Heart left ventricle (tissue), 13 donors: ENCODE measurements around the gene MMP12.

Source experiments
- POLR2A ChIP-seq, 2 donors: fragments of 450-650 bp; IDR thresholded peaks; one replicate each; pipeline ENCODE4 v1.6.1; 2017; ENCODE audit warnings: antibody characterized with exemption in 2 of 2, mild to moderate bottlenecking in 2 of 2, moderate library complexity in 2 of 2
- TF ChIP-seq, protein P1 (sequence below), 12 donors: fragments of 200-600 bp; sonication (generic) in 4 of 12; IDR thresholded peaks; one replicate each; pipeline versions ENCODE4 v1.5.0 to v1.8.0; 2018 to 2022; ENCODE audit warnings: antibody characterized with exemption in 12 of 12, mild to moderate bottlenecking in 5 of 12
- donor health status: ischemic (EF 13 %, LVEDD 7.1; RV severe dilation, severe dysfunction).
- donor health status: DM: no; HTN: yes; CAD: no.
- donor health status: DM: no; HTN: no; CAD: no.
- donor health status: ischemic (EF 25% LVEDD 6.9; RV normal size, moderate dysfunction).
- donor health status: ischemic (EF 25% LVEDD 5.7; RV mildly dilated, moderate dysfunction).
- donor health status: ischemic (EF 35%, LVEDD 5.7; RV mildly dilated, moderate dysfunction).
- donor health status: nonischemic (EF 11% LVEDD 7.7; RV severe dilation, severe dysfunction).
- donor health status: DM: yes; HTN: yes; CAD: no.
- donor health status: PGD.
- donor health status: ischemic (EF 29% LVEDD 5.4; RV normal size, mild dysfunction).
- donor health status: nonischemic (EF 23%, LVEDD 6.1; RV moderate dilation, normal function).

DNA sequence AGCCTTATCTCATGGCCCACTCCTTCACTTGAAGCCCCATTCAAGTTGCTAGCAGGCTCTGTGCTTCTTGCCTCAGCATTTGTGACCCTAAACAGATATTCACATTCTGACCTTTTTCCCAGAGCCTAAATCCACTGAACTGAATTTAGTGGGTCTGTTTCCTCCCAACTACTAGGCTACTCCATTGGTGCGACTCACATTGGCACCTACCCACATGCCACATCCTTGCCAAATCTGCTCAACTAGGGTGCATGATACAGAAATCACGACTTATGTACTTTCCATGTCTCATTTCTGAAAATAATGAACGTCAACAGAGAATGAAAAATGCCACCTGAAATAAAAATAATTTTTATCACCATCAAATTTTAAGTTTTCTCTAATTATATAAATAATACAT, 8.4 kb upstream of the MMP12 start:
- TF ChIP-seq, protein P1, sequence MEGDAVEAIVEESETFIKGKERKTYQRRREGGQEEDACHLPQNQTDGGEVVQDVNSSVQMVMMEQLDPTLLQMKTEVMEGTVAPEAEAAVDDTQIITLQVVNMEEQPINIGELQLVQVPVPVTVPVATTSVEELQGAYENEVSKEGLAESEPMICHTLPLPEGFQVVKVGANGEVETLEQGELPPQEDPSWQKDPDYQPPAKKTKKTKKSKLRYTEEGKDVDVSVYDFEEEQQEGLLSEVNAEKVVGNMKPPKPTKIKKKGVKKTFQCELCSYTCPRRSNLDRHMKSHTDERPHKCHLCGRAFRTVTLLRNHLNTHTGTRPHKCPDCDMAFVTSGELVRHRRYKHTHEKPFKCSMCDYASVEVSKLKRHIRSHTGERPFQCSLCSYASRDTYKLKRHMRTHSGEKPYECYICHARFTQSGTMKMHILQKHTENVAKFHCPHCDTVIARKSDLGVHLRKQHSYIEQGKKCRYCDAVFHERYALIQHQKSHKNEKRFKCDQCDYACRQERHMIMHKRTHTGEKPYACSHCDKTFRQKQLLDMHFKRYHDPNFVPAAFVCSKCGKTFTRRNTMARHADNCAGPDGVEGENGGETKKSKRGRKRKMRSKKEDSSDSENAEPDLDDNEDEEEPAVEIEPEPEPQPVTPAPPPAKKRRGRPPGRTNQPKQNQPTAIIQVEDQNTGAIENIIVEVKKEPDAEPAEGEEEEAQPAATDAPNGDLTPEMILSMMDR (IDR thresholded peaks at IDR 0.05): no peak
- no peak for TF ChIP-seq POLR2A (IDR thresholded peaks at IDR 0.05)
